Fibroblast of lung (primary cell): ENCODE data around the gene GAB2. TPM values are rescaled to one million over a fixed set of nuclear protein-coding genes. Genes with fewer than 3 reads are reported as not detected.

Experiments
- DNase-seq, 2 donors: peaks; one replicate each; pipeline versions ENCODE4 v3.0.0 to v3.0.0-alpha.2; 2010; ENCODE audit warnings: low read depth in 2 of 2
- H2AFZ ChIP-seq: 2 replicates; pipeline ENCODE4 v1.5.1; 2012; ENCODE audit warnings: low read length, control low read depth, inconsistent platforms
- H3K27ac ChIP-seq: 2 replicates; pipeline ENCODE4 v1.5.1; 2011; ENCODE audit warnings: low read length, control low read depth; ENCODE audit not compliant: insufficient read depth
- H3K27me3 ChIP-seq: 2 replicates; pipeline ENCODE4 v1.5.1; 2011; ENCODE audit warnings: mild to moderate bottlenecking, low read length; ENCODE audit not compliant: control insufficient read depth, insufficient read depth
- H3K36me3 ChIP-seq: 2 replicates; pipeline ENCODE4 v1.5.1; 2011; ENCODE audit warnings: low read length; ENCODE audit not compliant: control insufficient read depth, insufficient read depth
- H3K4me1 ChIP-seq: 2 replicates; pipeline ENCODE4 v1.5.1; 2011; ENCODE audit warnings: low read length; ENCODE audit not compliant: control insufficient read depth, insufficient read depth; ENCODE audit errors: extremely low read depth
- H3K4me2 ChIP-seq: 2 replicates; pipeline ENCODE4 v1.5.1; 2011; ENCODE audit warnings: low read length, control low read depth; ENCODE audit not compliant: insufficient read depth; ENCODE audit errors: extremely low read depth
- H3K4me3 ChIP-seq, 4 experiments: fragments of 200-600 bp in 1 of 4; sonication (generic) in 1 of 4; replicated peaks in 1 of 4; 2 replicates each; pipeline ENCODE4 v1.5.1; 2011 to 2016; ENCODE audit warnings: low read length in 4 of 4, low read depth in 3 of 4, mild to moderate bottlenecking in 3 of 4, control low read depth in 2 of 4, inconsistent platforms in 1 of 4, mixed read lengths in 1 of 4; ENCODE audit not compliant: insufficient read depth in 1 of 4; ENCODE audit errors: control extremely low read depth in 1 of 4
- H3K79me2 ChIP-seq: 2 replicates; pipeline ENCODE4 v1.5.1; 2012; ENCODE audit warnings: mild to moderate bottlenecking, low read length, inconsistent platforms; ENCODE audit not compliant: control insufficient read depth, insufficient read depth
- H3K9ac ChIP-seq: 2 replicates; pipeline ENCODE4 v1.5.1; 2011; ENCODE audit warnings: mild to moderate bottlenecking, low read length, control low read depth; ENCODE audit not compliant: insufficient read depth
- H3K9me3 ChIP-seq: 2 replicates; pipeline ENCODE4 v1.5.1; 2012; ENCODE audit warnings: low read depth, low read length; ENCODE audit not compliant: control insufficient read depth, insufficient read depth
- H4K20me1 ChIP-seq: 2 replicates; pipeline ENCODE4 v1.5.1; 2011; ENCODE audit warnings: low read length; ENCODE audit not compliant: control insufficient read depth, insufficient read depth; ENCODE audit errors: extremely low read depth
- EZH2 ChIP-seq: IDR thresholded peaks from 2 replicates; pipeline ENCODE4 v1.5.1; 2012; ENCODE audit warnings: low read length, control low read depth, mild to moderate bottlenecking; ENCODE audit errors: missing control alignments
- polyA plus RNA-seq, 2 donors: library from polyadenylated mRNA; depleted of rRNA in 1 of 2; stranded (reverse) in 1 of 2; unstranded in 1 of 2; fragments of >200 nt; gene quantifications; 2 replicates each; pipeline ENCODE4 v1.2.1, GENCODE V29; 2011 to 2012; ENCODE audit warnings: missing spikeins in 1 of 2
- total RNA-seq: library from RNA; depleted of rRNA; stranded (reverse); fragments of >200 nt; gene quantifications from 2 replicates; pipeline ENCODE4 v1.2.1, GENCODE V29; 2014
- TF ChIP-seq, protein P1 (sequence below), 2 donors: IDR thresholded peaks in 1 of 2; conservative IDR thresholded peaks in 1 of 2; 1 replicate in 1 of 2; 2 replicates in 1 of 2; pipeline ENCODE4 v1.5.1; 2011 to 2012; ENCODE audit warnings: low read length in 2 of 2, control low read depth in 1 of 2, inconsistent platforms in 1 of 2, low read depth in 1 of 2, mild to moderate bottlenecking in 1 of 2

GAB2 gene
- total and polyA plus RNA-seq, 2 donors (not counting 1 experiment from before 2014, with no cell fraction given): 7.1 to 14.0 TPM

DNA sequence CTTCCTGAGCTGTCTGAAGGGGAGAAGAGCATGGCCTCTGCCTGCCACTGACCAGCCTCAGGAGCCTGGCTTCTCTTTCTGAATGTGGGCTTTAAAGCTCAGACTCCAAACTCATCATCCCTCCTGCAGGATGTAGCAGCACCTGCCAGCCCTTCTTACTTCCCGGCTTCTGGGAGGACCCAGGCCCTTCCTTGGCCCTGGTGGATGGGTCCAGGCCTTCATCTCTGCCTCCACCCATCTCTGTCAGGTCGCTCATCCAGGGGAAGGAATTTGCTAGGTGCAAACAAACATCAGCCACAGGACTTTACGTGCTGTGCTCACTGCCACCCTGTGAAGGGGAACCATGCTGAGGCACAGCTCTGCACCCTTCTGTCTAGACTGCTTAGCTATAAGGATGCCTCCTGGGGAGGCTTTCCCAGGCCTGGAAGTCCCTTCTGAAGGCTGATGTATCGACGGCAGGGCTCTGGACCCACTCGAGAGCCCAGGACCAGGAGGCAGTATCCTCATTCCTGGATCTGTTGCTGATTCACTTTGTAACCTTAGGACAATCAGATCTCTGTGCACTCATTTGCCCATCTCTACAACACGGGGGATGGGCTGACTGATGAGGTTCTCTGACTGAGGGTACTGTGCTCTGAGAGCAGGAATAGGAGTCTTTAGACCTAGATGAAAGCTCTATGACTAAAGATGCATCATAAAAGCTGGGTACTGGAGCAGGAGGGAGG, 198.0 kb downstream of the GAB2 start:
- no peak for DNase-seq
- peaks cover 16% of the 10 kb centered on the region for H3K36me3 ChIP-seq

GRCh38 chr11:78218707-78219492, 198.7 kb downstream of the GAB2 start:
- Histone ChIP-seq H3K4me3 (no peak overlapping the region), H3K27me3 (no peaks in the 10 kb centered on the region)

More for the DNA sequence above, 198.0 kb downstream of the GAB2 start:
- Histone ChIP-seq H3K27ac (no peak overlapping the region), H3K27me3 (no peaks in the 10 kb centered on the region), H3K9ac (no peak overlapping the region), H2AFZ (no peak overlapping the region), H3K4me2 (no peak overlapping the region), H4K20me1 (no peaks in the 10 kb centered on the region), H3K79me2 (no peaks in the 10 kb centered on the region), H3K4me1 (no peaks in the 10 kb centered on the region), H3K4me3 (no peak overlapping the region), H3K9me3 (no peaks in the 10 kb centered on the region)
- no peak for TF ChIP-seq EZH2
- TF ChIP-seq, protein P1, sequence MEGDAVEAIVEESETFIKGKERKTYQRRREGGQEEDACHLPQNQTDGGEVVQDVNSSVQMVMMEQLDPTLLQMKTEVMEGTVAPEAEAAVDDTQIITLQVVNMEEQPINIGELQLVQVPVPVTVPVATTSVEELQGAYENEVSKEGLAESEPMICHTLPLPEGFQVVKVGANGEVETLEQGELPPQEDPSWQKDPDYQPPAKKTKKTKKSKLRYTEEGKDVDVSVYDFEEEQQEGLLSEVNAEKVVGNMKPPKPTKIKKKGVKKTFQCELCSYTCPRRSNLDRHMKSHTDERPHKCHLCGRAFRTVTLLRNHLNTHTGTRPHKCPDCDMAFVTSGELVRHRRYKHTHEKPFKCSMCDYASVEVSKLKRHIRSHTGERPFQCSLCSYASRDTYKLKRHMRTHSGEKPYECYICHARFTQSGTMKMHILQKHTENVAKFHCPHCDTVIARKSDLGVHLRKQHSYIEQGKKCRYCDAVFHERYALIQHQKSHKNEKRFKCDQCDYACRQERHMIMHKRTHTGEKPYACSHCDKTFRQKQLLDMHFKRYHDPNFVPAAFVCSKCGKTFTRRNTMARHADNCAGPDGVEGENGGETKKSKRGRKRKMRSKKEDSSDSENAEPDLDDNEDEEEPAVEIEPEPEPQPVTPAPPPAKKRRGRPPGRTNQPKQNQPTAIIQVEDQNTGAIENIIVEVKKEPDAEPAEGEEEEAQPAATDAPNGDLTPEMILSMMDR (conservative IDR thresholded peaks at IDR 0.05 in 1 of 2, IDR thresholded peaks at IDR 0.05 in 1 of 2; ENCODE audit: low read depth in 1 of 2, low read length in 2 of 2): no peak

More at GRCh38 chr11:78218707-78219492, 198.7 kb downstream of the GAB2 start:
- Histone ChIP-seq H2AFZ (no peak overlapping the region), H3K27ac (no peak overlapping the region), H3K9ac (no peak overlapping the region), H3K4me1 (no peaks in the 10 kb centered on the region), H3K36me3 (peaks cover 16% of the 10 kb centered on the region), H3K9me3 (no peaks in the 10 kb centered on the region), H3K4me2 (no peak overlapping the region), H3K79me2 (no peaks in the 10 kb centered on the region), H4K20me1 (no peaks in the 10 kb centered on the region)
- TF ChIP-seq, protein P1 (conservative IDR thresholded peaks at IDR 0.05 in 1 of 2, IDR thresholded peaks at IDR 0.05 in 1 of 2; ENCODE audit: low read depth in 1 of 2, low read length in 2 of 2): no peak
- TF ChIP-seq EZH2: no peak
- no peak for DNase-seq
